ENCODE data around the gene NDUFB7. TPM values are rescaled to one million over a fixed set of nuclear protein-coding genes. Genes with fewer than 3 reads are reported as not detected.
"Not testable (repeated sequence)": the region's sequence is repeated elsewhere in the genome, so short reads cannot be mapped to it uniquely, and the experiment has no call there.

Gene NDUFB7
- total and polyA plus RNA-seq, 9 donors: 86.9 to 429 (median 153) TPM; not detected in 1

DNA sequence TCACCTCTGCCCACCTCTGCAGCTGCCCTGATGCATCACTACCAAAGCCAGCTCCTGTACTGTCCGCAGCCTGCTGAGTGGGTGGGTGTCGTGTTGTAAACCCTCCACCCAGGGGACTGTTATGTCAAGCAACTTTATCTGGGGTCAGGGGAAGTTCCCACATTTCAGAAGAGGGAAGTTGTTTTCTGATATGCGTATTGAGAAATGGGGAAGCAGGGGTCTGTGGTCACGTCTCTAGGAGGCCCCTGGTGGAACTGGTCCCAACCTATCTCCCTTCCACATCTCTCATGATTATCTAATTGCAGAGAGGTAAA is 42.2 kb upstream of the NDUFB7 start:
- TF ChIP-seq EP300 (IDR thresholded peaks at IDR 0.05) (no peak), POLR2A (IDR thresholded peaks at IDR 0.05) (no peak)
- TF ChIP-seq, protein P1, sequence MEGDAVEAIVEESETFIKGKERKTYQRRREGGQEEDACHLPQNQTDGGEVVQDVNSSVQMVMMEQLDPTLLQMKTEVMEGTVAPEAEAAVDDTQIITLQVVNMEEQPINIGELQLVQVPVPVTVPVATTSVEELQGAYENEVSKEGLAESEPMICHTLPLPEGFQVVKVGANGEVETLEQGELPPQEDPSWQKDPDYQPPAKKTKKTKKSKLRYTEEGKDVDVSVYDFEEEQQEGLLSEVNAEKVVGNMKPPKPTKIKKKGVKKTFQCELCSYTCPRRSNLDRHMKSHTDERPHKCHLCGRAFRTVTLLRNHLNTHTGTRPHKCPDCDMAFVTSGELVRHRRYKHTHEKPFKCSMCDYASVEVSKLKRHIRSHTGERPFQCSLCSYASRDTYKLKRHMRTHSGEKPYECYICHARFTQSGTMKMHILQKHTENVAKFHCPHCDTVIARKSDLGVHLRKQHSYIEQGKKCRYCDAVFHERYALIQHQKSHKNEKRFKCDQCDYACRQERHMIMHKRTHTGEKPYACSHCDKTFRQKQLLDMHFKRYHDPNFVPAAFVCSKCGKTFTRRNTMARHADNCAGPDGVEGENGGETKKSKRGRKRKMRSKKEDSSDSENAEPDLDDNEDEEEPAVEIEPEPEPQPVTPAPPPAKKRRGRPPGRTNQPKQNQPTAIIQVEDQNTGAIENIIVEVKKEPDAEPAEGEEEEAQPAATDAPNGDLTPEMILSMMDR (IDR thresholded peaks at IDR 0.05): no peak
- no peaks in the 10 kb centered on the region for H3K36me3 ChIP-seq
- intact Hi-C loops (cut with DNase I): no loop called here
- 57 to 66% (median 62%) methylated on average over 4 of the region's 4 CpGs for WGBS, 3 donors
- H3K4me1 ChIP-seq (ENCODE audit: insufficient read depth): no peaks in the 10 kb centered on the region
- H3K27ac ChIP-seq: no peak overlapping the region
- H3K9me3 ChIP-seq: peaks cover 0 to 4% of the 10 kb centered on the region in 2 donors
- H3K4me3 ChIP-seq: no peak overlapping the region
- DNase-seq: no peak
- no peaks in the 10 kb centered on the region for H3K27me3 ChIP-seq

DNA sequence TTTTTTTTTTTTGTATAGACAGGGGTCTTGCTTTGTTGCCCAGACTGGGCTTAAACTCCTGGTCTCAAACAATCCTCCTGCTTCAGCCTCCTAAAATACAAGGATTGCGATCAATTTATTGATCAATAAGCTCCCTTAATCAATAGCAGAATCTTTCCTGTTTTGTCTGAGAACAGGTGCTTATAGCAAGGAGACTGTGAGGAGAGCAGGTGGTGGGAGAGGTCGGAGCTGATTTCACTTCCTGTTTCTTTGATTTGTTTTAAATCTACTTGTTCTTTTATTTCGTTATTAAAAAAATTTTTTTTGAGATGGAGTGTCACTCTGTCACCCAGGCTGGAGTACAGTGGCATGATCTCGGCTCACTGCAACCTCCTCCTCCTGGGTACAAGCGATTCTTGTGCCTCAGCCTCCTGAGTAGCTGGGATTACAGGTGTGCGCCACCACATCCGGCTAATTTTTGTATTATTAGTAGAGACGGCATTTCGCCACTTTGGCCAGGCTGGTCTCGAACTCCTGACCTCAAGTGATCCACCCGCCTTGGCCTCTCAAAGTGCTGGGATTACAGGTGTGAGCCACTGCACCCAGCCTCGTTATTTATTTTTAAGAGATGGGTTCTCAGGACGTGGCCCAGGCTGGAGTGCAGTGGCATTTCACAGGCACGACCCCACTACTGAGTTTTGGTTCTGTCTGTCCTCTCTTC is 41.7 kb upstream of the NDUFB7 start:
- WGBS, 3 donors: 71 to 75% (median 73%) methylated on average over 14 of the region's 14 CpGs
- H3K4me1 ChIP-seq (ENCODE audit: insufficient read depth); H3K27me3 ChIP-seq; intact Hi-C loops (cut with DNase I); H3K4me3 ChIP-seq; H3K9me3 ChIP-seq; H3K36me3 ChIP-seq; DNase-seq; H3K27ac ChIP-seq: not testable (repeated sequence)

DNA sequence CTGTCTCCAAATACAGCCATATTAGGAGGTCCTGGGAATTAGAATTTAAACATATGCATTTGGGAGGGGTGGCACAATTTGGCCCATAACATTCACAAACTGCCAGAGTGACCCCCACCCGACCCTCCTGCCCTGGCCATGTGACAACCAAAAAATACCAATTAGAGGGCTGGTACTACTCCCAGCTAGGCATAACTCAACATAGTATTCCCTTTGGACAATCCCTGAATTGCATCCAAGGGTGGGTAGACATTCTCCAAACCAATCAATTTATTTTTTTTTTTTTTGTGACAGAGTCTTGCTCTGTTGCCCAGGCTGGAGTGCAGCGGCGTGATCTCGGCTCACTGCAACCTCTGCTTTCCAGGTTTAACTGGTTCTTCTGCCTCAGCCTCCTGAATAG is 40.8 kb upstream of the NDUFB7 start:
- DNase-seq: no peak
- H3K36me3 ChIP-seq: no peaks in the 10 kb centered on the region
- 74 to 84% (median 77%) methylated on average over 4 of the region's 4 CpGs for WGBS, 3 donors
- H3K4me1 ChIP-seq (ENCODE audit: insufficient read depth): no peaks in the 10 kb centered on the region
- no peaks in the 10 kb centered on the region for H3K9me3 ChIP-seq
- H3K27me3 ChIP-seq: no peaks in the 10 kb centered on the region
- intact Hi-C loops (cut with DNase I): no loop called here
- no peak overlapping the region for H3K27ac ChIP-seq
- no peak overlapping the region for H3K4me3 ChIP-seq
- TF ChIP-seq EP300 (IDR thresholded peaks at IDR 0.05) (no peak), POLR2A (IDR thresholded peaks at IDR 0.05) (no peak)
- TF ChIP-seq, protein P1 (IDR thresholded peaks at IDR 0.05): no peak

DNA sequence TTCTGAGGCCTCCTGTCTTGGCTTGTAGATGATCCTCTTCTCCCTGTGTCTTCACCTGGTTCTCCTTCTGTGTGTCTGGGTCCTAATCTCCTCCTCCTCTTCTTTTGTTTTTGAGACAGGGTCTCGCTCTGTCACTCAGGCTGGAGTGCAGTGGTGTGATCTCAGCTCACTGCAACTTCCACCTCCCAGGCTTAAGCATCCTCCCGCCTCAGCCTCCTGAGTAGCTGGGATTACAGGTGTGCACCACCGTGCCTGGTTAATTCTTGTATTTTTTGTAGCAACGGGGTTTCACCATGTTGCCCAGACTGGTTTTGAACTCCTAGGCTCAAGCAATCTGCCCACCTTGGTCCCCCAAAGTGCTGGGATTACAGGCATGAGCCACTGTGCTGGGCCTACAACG is 40.4 kb upstream of the NDUFB7 start:
- intact Hi-C loops (cut with DNase I); H3K27ac ChIP-seq; H3K27me3 ChIP-seq; H3K9me3 ChIP-seq; H3K36me3 ChIP-seq; H3K4me1 ChIP-seq (ENCODE audit: insufficient read depth); DNase-seq; H3K4me3 ChIP-seq: not testable (repeated sequence)
- WGBS, 3 donors: 63 to 88% (median 78%) methylated on average over 5 of the region's 5 CpGs

DNA sequence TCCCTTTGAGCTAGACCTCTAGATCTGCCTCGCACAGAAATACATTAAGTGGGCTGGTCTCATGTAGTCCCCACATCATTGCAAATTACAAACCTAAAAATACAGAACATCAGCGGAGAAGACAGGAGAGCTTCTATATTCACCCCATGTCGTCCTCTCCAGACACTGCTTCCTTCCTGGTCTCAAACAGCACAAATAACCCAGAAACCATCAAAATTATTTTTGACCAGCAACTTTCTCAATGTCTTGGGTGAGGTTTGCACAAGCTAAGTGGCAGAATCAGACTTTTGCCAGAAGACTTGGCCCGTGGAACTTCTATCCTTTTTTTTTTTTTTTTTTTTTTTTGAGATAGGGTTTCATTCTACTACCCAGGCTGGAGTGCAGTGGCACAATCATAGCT is 39.2 kb upstream of the NDUFB7 start:
- Histone ChIP-seq H3K9me3 (no peaks in the 10 kb centered on the region), H3K4me3 (no peak overlapping the region), H3K27ac (no peak overlapping the region), H3K4me1 (ENCODE audit: insufficient read depth) (no peaks in the 10 kb centered on the region), H3K27me3 (no peaks in the 10 kb centered on the region), H3K36me3 (no peaks in the 10 kb centered on the region)
- 67 to 72% (median 68%) methylated on average over 4 of the region's 4 CpGs for WGBS, 3 donors
- intact Hi-C loops (cut with DNase I): no loop called here
- no peak for TF ChIP-seq POLR2A (IDR thresholded peaks at IDR 0.05)
- TF ChIP-seq EP300 (IDR thresholded peaks at IDR 0.05): no peak
- TF ChIP-seq, protein P1 (IDR thresholded peaks at IDR 0.05): no peak
- DNase-seq: no peak
